HepG2 (cell line): ENCODE results near the gene RFXANK. TPM values are rescaled to one million over a fixed set of nuclear protein-coding genes. Genes with fewer than 3 reads are reported as not detected.

Source experiments
- AKNA ChIP-seq: sonication (generic); formaldehyde crosslinking; IDR thresholded peaks from 2 replicates; pipeline ENCODE4 v1.4.0; 2020; ENCODE audit warnings: missing genetic modification reagents, borderline replicate concordance
- CHD4 ChIP-seq: fragments of 200-600 bp; sonication (generic); IDR thresholded peaks from 2 replicates; pipeline ENCODE4 v1.7.0; 2017; ENCODE audit warnings: mild to moderate bottlenecking, low read length, borderline replicate concordance
- FOXK2 ChIP-seq: fragments of 450-650 bp; IDR thresholded peaks from 2 replicates; pipeline ENCODE4 v1.6.1; 2016
- HNF4G ChIP-seq, 2 experiments: sonication (generic) in 1 of 2; formaldehyde crosslinking in 1 of 2; IDR thresholded peaks; 2 replicates each; pipeline versions ENCODE4 v1.4.0 to v1.6.1; 2011 to 2020; ENCODE audit warnings: borderline replicate concordance in 2 of 2, low read depth in 2 of 2, mild to moderate bottlenecking in 2 of 2, low read length in 1 of 2, missing genetic modification reagents in 1 of 2, moderate library complexity in 1 of 2
- HOXA3 ChIP-seq: sonication (generic); formaldehyde crosslinking; IDR thresholded peaks from 2 replicates; pipeline ENCODE4 v1.5.0; 2020; ENCODE audit warnings: missing genetic modification reagents
- SALL1 ChIP-seq: sonication (generic); formaldehyde crosslinking; IDR thresholded peaks from 2 replicates; pipeline ENCODE4 v1.8.0; 2022; ENCODE audit warnings: mild to moderate bottlenecking, missing genetic modification reagents
- WIZ ChIP-seq: sonication (generic); formaldehyde crosslinking; IDR thresholded peaks from 2 replicates; pipeline ENCODE4 v1.5.1; 2020; ENCODE audit warnings: mild to moderate bottlenecking, missing genetic modification reagents
- ZFP36 ChIP-seq: fragments of 150-350 bp; IDR thresholded peaks from 2 replicates; pipeline ENCODE4 v1.6.1; 2018; ENCODE audit warnings: borderline replicate concordance, low read length, low read depth; ENCODE audit not compliant: partially characterized antibody
- ZFP90 ChIP-seq: sonication (generic); formaldehyde crosslinking; IDR thresholded peaks from 2 replicates; pipeline ENCODE4 v1.8.0; 2022; ENCODE audit warnings: missing genetic modification reagents, mild to moderate bottlenecking, inconsistent platforms, borderline replicate concordance
- ZMYM4 ChIP-seq: sonication (generic); formaldehyde crosslinking; IDR thresholded peaks from 2 replicates; pipeline ENCODE4 v1.8.1; 2023; ENCODE audit warnings: mild to moderate bottlenecking, missing genetic modification reagents
- ZNF205 ChIP-seq: IDR thresholded peaks from 2 replicates; pipeline ENCODE4 v1.6.1; 2018; ENCODE audit warnings: missing biosample characterization, missing genetic modification reagents
- ZNF687 ChIP-seq: sonication (generic); formaldehyde crosslinking; IDR thresholded peaks from 2 replicates; pipeline ENCODE4 v1.5.1; 2020; ENCODE audit warnings: mild to moderate bottlenecking, missing genetic modification reagents, moderate library complexity
- ZNF761 ChIP-seq: sonication (generic); formaldehyde crosslinking; conservative IDR thresholded peaks from 2 replicates; pipeline ENCODE4 v1.4.0; 2020; ENCODE audit warnings: mild to moderate bottlenecking, missing genetic modification reagents
- ZNF788 ChIP-seq: sonication (generic); formaldehyde crosslinking; IDR thresholded peaks from 2 replicates; pipeline ENCODE4 v1.5.0; 2020; ENCODE audit warnings: mild to moderate bottlenecking, missing genetic modification reagents, borderline replicate concordance
- polyA plus RNA-seq, 8 experiments: library from polyadenylated mRNA; depleted of rRNA in 3 of 8; stranded (reverse) in 7 of 8; unstranded in 1 of 8; fragments of >200 nt; fragmentation: Illumina TruSeq in 4 of 8; extraction: Trizol in 4 of 8; gene quantifications; 2 replicates each; pipeline versions ENCODE4 v1.2.1 to v1.2.3, GENCODE V29; 2011 to 2016; ENCODE audit warnings: low read depth in 4 of 8, missing spikeins in 1 of 8, mixed read lengths in 1 of 8; ENCODE audit not compliant: insufficient read depth in 1 of 8
- total RNA-seq, 5 experiments: library from RNA; depleted of rRNA; stranded (reverse); fragments of >200 nt; fragmentation: Illumina TruSeq; extraction: Trizol; gene quantifications; 2 replicates each; pipeline ENCODE4 v1.2.3, GENCODE V29; 2016; ENCODE audit warnings: low read depth in 1 of 5
- TF ChIP-seq, protein P1 (sequence below): sonication (generic); formaldehyde crosslinking; IDR thresholded peaks from 2 replicates; pipeline ENCODE4 v1.8.1; 2023; ENCODE audit warnings: mild to moderate bottlenecking, inconsistent platforms, moderate library complexity, missing genetic modification reagents, borderline replicate concordance
- TF ChIP-seq, protein P2 (sequence below): IDR thresholded peaks from 2 replicates; pipeline ENCODE4 v1.6.1; 2016; ENCODE audit warnings: mild to moderate bottlenecking

Gene RFXANK
- total and polyA plus RNA-seq, 2 of the 13 experiments (the other 11 are each of a cell fraction or from before 2014, with no cell fraction given): 49.9 to 80.7 TPM

DNA sequence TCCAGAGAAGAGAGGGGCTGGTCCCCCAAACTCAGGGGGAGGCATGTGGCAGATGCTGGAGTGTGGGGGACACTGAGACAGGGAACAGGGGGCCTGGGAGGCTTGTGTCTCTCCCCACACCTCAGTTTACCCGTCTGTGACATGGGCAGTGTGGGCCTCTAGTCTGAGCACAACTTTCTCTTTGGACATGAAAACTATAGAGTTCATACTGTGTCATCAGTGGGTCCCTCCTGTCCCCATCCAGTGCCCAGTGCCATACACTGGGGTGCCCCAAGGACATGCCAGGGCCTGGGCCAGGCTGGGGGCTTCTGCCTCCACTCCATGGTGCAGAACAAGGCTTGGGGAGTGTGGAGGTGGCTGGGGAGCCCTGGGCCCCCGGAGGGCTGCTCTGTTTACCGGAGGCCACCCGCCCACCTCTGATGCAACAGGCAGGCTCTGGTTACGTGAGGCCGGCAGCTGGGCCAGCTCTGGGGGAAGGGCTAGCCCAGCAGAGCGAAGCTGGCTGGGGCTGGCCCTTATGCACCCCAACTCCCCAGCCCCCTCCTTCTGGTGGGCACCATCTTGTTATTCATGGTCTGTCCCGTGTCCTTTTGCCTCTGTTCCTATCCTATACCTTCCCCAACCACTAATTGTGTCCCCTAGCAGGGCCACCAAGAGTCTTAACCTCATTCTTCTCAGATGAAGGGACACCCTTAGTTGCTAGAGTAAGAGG, 20.1 kb upstream of the RFXANK start (continued):
- TF ChIP-seq ZNF687 (peak; percentile 77), SALL1 (CRISPR knock-in tag) (peak; percentile 78), AKNA (CRISPR knock-in tag) (no peak), ZFP90 (CRISPR knock-in tag) (no peak), HOXA3 (CRISPR knock-in tag) (peak; percentile 41; the same call in 1 of the 2 replicates), WIZ (CRISPR knock-in tag) (no peak), HNF4G (IDR thresholded peaks at IDR 0.05; ENCODE audit: borderline replicate concordance, low read depth, low read length) (peak; percentile 31; the same call in 1 of the 2 replicates), HNF4G (CRISPR knock-in tag; IDR thresholded peaks at IDR 0.05; ENCODE audit: borderline replicate concordance, low read depth) (0 out of 2 replicates have a peak, but pooled peaks have one; percentile 52), ZNF205 (peak; percentile 83; the same call in 1 of the 2 replicates), ZNF788 (CRISPR knock-in tag) (peak; percentile 70), ZNF761 (CRISPR knock-in tag) (0 out of 2 replicates have a peak, but pooled peaks have one; percentile 61), CHD4 (no peak; the same call in 1 of the 2 replicates), ZFP36 (no peak), FOXK2 (no peak), ZMYM4 (CRISPR knock-in tag) (peak; percentile 8; the same call in 1 of the 2 replicates)
- TF ChIP-seq, protein P1, sequence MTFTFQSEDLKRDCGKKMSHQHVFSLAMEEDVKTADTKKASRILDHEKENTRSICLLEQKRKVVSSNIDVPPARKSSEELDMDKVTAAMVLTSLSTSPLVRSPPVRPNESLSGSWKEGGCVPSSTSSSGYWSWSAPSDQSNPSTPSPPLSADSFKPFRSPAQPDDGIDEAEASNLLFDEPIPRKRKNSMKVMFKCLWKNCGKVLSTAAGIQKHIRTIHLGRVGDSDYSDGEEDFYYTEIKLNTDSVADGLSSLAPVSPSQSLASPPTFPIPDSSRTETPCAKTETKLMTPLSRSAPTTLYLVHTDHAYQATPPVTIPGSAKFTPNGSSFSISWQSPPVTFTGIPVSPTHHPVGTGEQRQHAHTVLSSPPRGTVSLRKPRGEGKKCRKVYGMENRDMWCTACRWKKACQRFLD (CRISPR knock-in tag): no peak
- TF ChIP-seq, protein P2, sequence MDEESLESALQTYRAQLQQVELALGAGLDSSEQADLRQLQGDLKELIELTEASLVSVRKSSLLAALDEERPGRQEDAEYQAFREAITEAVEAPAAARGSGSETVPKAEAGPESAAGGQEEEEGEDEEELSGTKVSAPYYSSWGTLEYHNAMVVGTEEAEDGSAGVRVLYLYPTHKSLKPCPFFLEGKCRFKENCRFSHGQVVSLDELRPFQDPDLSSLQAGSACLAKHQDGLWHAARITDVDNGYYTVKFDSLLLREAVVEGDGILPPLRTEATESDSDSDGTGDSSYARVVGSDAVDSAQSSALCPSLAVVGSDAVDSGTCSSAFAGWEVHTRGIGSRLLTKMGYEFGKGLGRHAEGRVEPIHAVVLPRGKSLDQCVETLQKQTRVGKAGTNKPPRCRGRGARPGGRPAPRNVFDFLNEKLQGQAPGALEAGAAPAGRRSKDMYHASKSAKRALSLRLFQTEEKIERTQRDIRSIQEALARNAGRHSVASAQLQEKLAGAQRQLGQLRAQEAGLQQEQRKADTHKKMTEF (CRISPR knock-in tag): peak; percentile 52; the same call in 1 of the 2 replicates
